NB4 (cell line): ENCODE data around the gene MAGIX.

Experiments used
- DNase-seq: peaks from one replicate; pipeline ENCODE4 v3.0.0; 2010; ENCODE audit warnings: low read depth
- H3K4me3 ChIP-seq: one replicate; pipeline ENCODE4 v1.5.1; 2011; ENCODE audit warnings: mild to moderate bottlenecking, low read depth, low read length, moderate library complexity
- CTCF ChIP-seq: IDR thresholded peaks from one replicate; pipeline ENCODE4 v1.5.1; 2012; ENCODE audit warnings: low read depth, low read length
- MAX ChIP-seq: IDR thresholded peaks from 2 replicates; pipeline ENCODE4 v1.6.1; 2011; ENCODE audit warnings: low read depth, low read length
- MYC ChIP-seq: IDR thresholded peaks from 2 replicates; pipeline ENCODE4 v1.6.1; 2011; ENCODE audit warnings: low read depth, low read length
- POLR2A ChIP-seq: IDR thresholded peaks from 2 replicates; pipeline ENCODE4 v1.6.1; 2011; ENCODE audit warnings: mild to moderate bottlenecking; ENCODE audit not compliant: insufficient read length; ENCODE audit errors: extremely low read depth

The MAGIX gene

GRCh38 chrX:49199315-49199595 lies 36.7 kb downstream of the MAGIX start:
- TF ChIP-seq POLR2A (no peak), MAX (no peak), CTCF (no peak)
- no peak for DNase-seq
- no peak overlapping the region for H3K4me3 ChIP-seq

GRCh38 chrX:49199906-49200771 lies 37.6 kb downstream of the MAGIX start, which contains the start of gene SYP:
TSS of gene SYP (minus strand) at chrX:49200193. CDS start at chrX:49200186, 7 bp downstream.
- DNase-seq, result peak; percentile 90
- peak; percentile 93 for TF ChIP-seq POLR2A
- TF ChIP-seq MAX, result 0 out of 2 replicates have a peak, but pooled peaks have one; percentile 41
- TF ChIP-seq MYC, result peak; percentile 25; the same call in 1 of the 2 replicates
- no peak for TF ChIP-seq CTCF
- peak within 1 kb of the TSS; percentile 60 for H3K4me3 ChIP-seq

DNA sequence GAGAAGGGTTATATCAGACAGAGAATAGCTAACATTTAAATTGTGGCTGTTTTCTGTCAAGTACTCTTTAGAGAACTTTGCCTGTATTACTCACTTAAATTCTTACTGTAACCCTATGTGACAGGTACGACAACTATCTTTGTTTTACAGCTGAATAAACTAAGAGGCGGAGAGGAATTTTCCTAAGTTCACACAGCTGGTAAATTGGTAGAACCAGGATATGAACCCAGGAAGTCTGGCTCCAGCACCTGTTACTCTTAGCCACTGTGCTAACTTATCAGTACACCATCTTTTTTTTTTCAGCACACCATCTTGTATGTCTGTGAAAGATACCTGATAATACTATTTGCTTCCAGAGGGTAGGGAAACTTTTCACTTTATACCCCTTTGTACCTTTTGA lies 39.5 kb downstream of the MAGIX start:
- DNase-seq, result no peak
- H3K4me3 ChIP-seq, result no peak overlapping the region
- TF ChIP-seq MAX (no peak), CTCF (no peak), POLR2A (no peak), MYC (no peak)

GRCh38 chrX:49203536-49203935 lies 41.0 kb downstream of the MAGIX start:
- DNase-seq, result no peak
- no peak overlapping the region for H3K4me3 ChIP-seq
- TF ChIP-seq MYC, result no peak
- TF ChIP-seq CTCF, result no peak
- TF ChIP-seq POLR2A, result no peak
- no peak for TF ChIP-seq MAX

- H3K4me3 ChIP-seq, result no peak overlapping the region
- TF ChIP-seq CTCF (no peak), POLR2A (no peak), MYC (no peak), MAX (no peak)
- no peak for DNase-seq
Observed at GRCh38 chrX:49204017-49204416, 41.5 kb downstream of the MAGIX start.

DNA sequence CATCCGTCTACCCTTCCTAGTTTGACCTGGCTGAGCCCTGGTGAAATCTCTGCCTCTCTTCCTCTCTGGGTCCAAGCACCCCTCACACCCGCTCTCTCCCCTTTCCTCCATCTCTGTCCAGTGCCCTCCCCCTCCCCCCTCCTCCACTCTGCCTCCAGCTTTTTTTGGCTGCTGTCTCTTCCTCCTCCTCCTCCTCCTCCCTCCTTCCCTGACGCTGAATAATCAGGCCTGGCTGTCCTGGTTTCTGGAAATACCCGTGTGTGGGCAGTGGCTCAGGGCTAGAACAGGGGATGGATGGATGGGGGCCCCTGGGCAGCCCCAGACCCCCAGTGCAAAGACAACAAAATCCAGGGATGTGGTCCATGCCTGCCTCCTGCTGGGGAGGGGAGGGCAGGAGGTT lies 42.2 kb downstream of the MAGIX start:
- TF ChIP-seq CTCF (no peak), POLR2A (no peak), MYC (no peak), MAX (no peak)
- no peak for DNase-seq
- H3K4me3 ChIP-seq, result no peak overlapping the region
